ENCODE data around the gene SMCHD1. TPM values are rescaled to one million over a fixed set of nuclear protein-coding genes. Genes with fewer than 3 reads are reported as not detected.

The SMCHD1 gene
- total RNA-seq, 2 experiments from 2014 or later: 357 to 359 TPM

GRCh38 chr18:2717407-2717806 lies 61.9 kb downstream of the SMCHD1 start:
- peaks cover 68% of the 10 kb centered on the region for H3K4me1 Mint-ChIP-seq (ENCODE audit: low read depth)
- no peak for TF ChIP-seq CTCF (IDR thresholded peaks at IDR 0.05)
- H3K4me1 ChIP-seq (ENCODE audit: insufficient read depth, low read length): peaks cover 9% of the 10 kb centered on the region
- no peak overlapping the region for H3K27ac ChIP-seq (ENCODE audit: low read depth in 1 of 2, low read length in 2 of 2)
- ChIA-PET POLR2A (no interaction called here), CTCF (interaction anchor here (1.1 kb wide), 1 partner anchor 10 kb away, joined by 3 read pairs; no protein-coding TSS in a partner anchor)
- H3K9me3 ChIP-seq (ENCODE audit: control insufficient read depth in 1 of 2, insufficient read depth in 1 of 2, low read length in 2 of 2): no peaks in the 10 kb centered on the region
- no peak overlapping the region for H3K4me3 Mint-ChIP-seq
- no peaks in the 10 kb centered on the region for H3K9me3 Mint-ChIP-seq
- ATAC-seq (ENCODE audit: poor library complexity): no peak
- peaks cover 88% of the 10 kb centered on the region for H3K36me3 ChIP-seq (ENCODE audit: insufficient read depth, low read length)
- H3K4me3 ChIP-seq (ENCODE audit: low read length): no peak overlapping the region
- no peaks in the 10 kb centered on the region for H3K27me3 ChIP-seq (ENCODE audit: control insufficient read depth in 1 of 2, insufficient read depth in 2 of 2, low read length in 2 of 2)
- peak overlapping the region; percentile 59 for H3K27ac Mint-ChIP-seq
- no peaks in the 10 kb centered on the region for H3K27me3 Mint-ChIP-seq
- H3K36me3 Mint-ChIP-seq (ENCODE audit: low read depth): peaks cover 96% of the 10 kb centered on the region
- no peak for DNase-seq
- intact Hi-C loops (cut with DNase I, micrococcal nuclease): no loop called here

GRCh38 chr18:2719040-2719439 lies 63.5 kb downstream of the SMCHD1 start:
- Mint-ChIP-seq H3K4me1 (ENCODE audit: low read depth) (peaks cover 69% of the 10 kb centered on the region), H3K27me3 (no peaks in the 10 kb centered on the region)
- POLR2A ChIA-PET: no interaction called here

GRCh38 chr18:2723207-2723606 lies 67.7 kb downstream of the SMCHD1 start:
- no peaks in the 10 kb centered on the region for H3K27me3 ChIP-seq (ENCODE audit: control insufficient read depth in 1 of 2, insufficient read depth in 2 of 2, low read length in 2 of 2)
- H3K27ac ChIP-seq (ENCODE audit: low read depth in 1 of 2, low read length in 2 of 2): no peak overlapping the region
- Mint-ChIP-seq H3K4me1 (ENCODE audit: low read depth) (peaks cover 57% of the 10 kb centered on the region), H3K4me3 (peak overlapping the region; percentile 32), H3K36me3 (ENCODE audit: low read depth) (peaks cover 97% of the 10 kb centered on the region), H3K9me3 (no peaks in the 10 kb centered on the region), H3K27me3 (no peaks in the 10 kb centered on the region), H3K27ac (peak overlapping the region; percentile 13)
- DNase-seq (no peak), ATAC-seq (ENCODE audit: poor library complexity) (no peak)
- intact Hi-C loops (cut with DNase I, micrococcal nuclease): loop anchor here in 1 of 2 experiments (2.0 kb wide), 1 partner anchor 18 kb away; no protein-coding TSS in a partner anchor
- H3K4me1 ChIP-seq (ENCODE audit: insufficient read depth, low read length): no peaks in the 10 kb centered on the region
- ChIA-PET POLR2A (interaction anchor here (1.4 kb wide), 1 partner anchor 13 kb away, joined by 3 read pairs; no protein-coding TSS in a partner anchor), CTCF (no interaction called here)
- no peak overlapping the region for H3K4me3 ChIP-seq (ENCODE audit: low read length)
- no peaks in the 10 kb centered on the region for H3K9me3 ChIP-seq (ENCODE audit: control insufficient read depth in 1 of 2, insufficient read depth in 1 of 2, low read length in 2 of 2)
- peaks cover 94% of the 10 kb centered on the region for H3K36me3 ChIP-seq (ENCODE audit: insufficient read depth, low read length)
- no peak for TF ChIP-seq CTCF (IDR thresholded peaks at IDR 0.05)

More at GRCh38 chr18:2719040-2719439, 63.5 kb downstream of the SMCHD1 start:
- no peak overlapping the region for H3K4me3 ChIP-seq (ENCODE audit: low read length)
- Mint-ChIP-seq H3K36me3 (ENCODE audit: low read depth) (peaks cover 96% of the 10 kb centered on the region), H3K4me3 (no peak overlapping the region), H3K9me3 (no peaks in the 10 kb centered on the region), H3K27ac (no peak overlapping the region)
- CTCF ChIA-PET: no interaction called here
- DNase-seq: no peak
- TF ChIP-seq CTCF (IDR thresholded peaks at IDR 0.05): no peak
- peaks cover 9% of the 10 kb centered on the region for H3K4me1 ChIP-seq (ENCODE audit: insufficient read depth, low read length)
- intact Hi-C loops (cut with DNase I, micrococcal nuclease): no loop called here
- no peaks in the 10 kb centered on the region for H3K27me3 ChIP-seq (ENCODE audit: control insufficient read depth in 1 of 2, insufficient read depth in 2 of 2, low read length in 2 of 2)
- H3K27ac ChIP-seq (ENCODE audit: low read depth in 1 of 2, low read length in 2 of 2): no peak overlapping the region
- H3K9me3 ChIP-seq (ENCODE audit: control insufficient read depth in 1 of 2, insufficient read depth in 1 of 2, low read length in 2 of 2): no peaks in the 10 kb centered on the region
- peaks cover 91% of the 10 kb centered on the region for H3K36me3 ChIP-seq (ENCODE audit: insufficient read depth, low read length)
- no peak for ATAC-seq (ENCODE audit: poor library complexity)
